A673 (cell line): ENCODE results near the gene CNPY1.

ENCODE experiments used
- CTCF ChIP-seq: fragments of 300-800, 200-600 bp; sonication (generic); conservative IDR thresholded peaks from 2 replicates; pipeline ENCODE4 v1.5.1; 2017; ENCODE audit warnings: low read depth, mild to moderate bottlenecking, antibody characterized with exemption, low read length, moderate library complexity, mixed read lengths
- EZH2 ChIP-seq: fragments of 200-600 bp; sonication (generic); IDR thresholded peaks from 2 replicates; pipeline ENCODE4 v1.6.1; 2017; ENCODE audit warnings: borderline replicate concordance, low read depth, mild to moderate bottlenecking, mixed read lengths, antibody characterized with exemption, low read length; ENCODE audit not compliant: poor library complexity, severe bottlenecking

- TF ChIP-seq CTCF (no peak), EZH2 (no peak)
These were observed 40.6 kb upstream of the CNPY1 start for GRCh38 chr7:155586843-155587440.
